K562 (cell line): ENCODE measurements around the gene ZNRD2. TPM values are rescaled to one million over a fixed set of nuclear protein-coding genes. Genes with fewer than 3 reads are reported as not detected.

Experiments
- FOXP1 ChIP-seq: sonication (generic); formaldehyde crosslinking; IDR thresholded peaks from 2 replicates; pipeline ENCODE4 v1.8.0; 2022; ENCODE audit warnings: mild to moderate bottlenecking, missing genetic modification reagents
- HNRNPK ChIP-seq: fragments of 200-400 bp; formaldehyde crosslinking; IDR thresholded peaks from one replicate; pipeline ENCODE4 v1.6.1; 2018; ENCODE audit warnings: mild to moderate bottlenecking, low read depth, low read length; ENCODE audit not compliant: poor library complexity, severe bottlenecking
- HNRNPL ChIP-seq: fragments of 200-400 bp; formaldehyde crosslinking; IDR thresholded peaks from 2 replicates; pipeline ENCODE4 v1.6.1; 2017; ENCODE audit warnings: low read depth, mild to moderate bottlenecking, low read length
- L3MBTL2 ChIP-seq: fragments of 450-650 bp; IDR thresholded peaks from 2 replicates; pipeline ENCODE4 v1.6.1; 2016; ENCODE audit warnings: mild to moderate bottlenecking, moderate library complexity
- MBD1 ChIP-seq: fragments of 250-450 bp; sonication (Bioruptor Pico); IDR thresholded peaks from 2 replicates; pipeline ENCODE4 v1.8.0; 2022; ENCODE audit warnings: inconsistent platforms
- MECOM ChIP-seq: fragments of 250-450 bp; sonication (Bioruptor Pico); IDR thresholded peaks from 2 replicates; pipeline ENCODE4 v1.8.0; 2022; ENCODE audit warnings: inconsistent platforms
- NCOR1 ChIP-seq: fragments of 450-650 bp; IDR thresholded peaks from 2 replicates; pipeline ENCODE4 v1.6.1; 2016; ENCODE audit warnings: mild to moderate bottlenecking, moderate library complexity
- PHF8 ChIP-seq: fragments of 200-600 bp; sonication (generic); IDR thresholded peaks from 2 replicates; pipeline ENCODE4 v1.6.1; 2012; ENCODE audit warnings: mixed run types, mild to moderate bottlenecking, inconsistent platforms, low read length, moderate library complexity, borderline replicate concordance
- TGIF2 ChIP-seq: sonication (generic); formaldehyde crosslinking; IDR thresholded peaks from 2 replicates; pipeline ENCODE4 v1.8.1; 2022; ENCODE audit warnings: mild to moderate bottlenecking, missing genetic modification reagents, moderate library complexity
- polyA plus RNA-seq, 8 experiments: library from polyadenylated mRNA; depleted of rRNA in 4 of 8; stranded (reverse) in 5 of 8; unstranded in 3 of 8; fragments of >200 nt; fragmentation: Nextera tagmentation in 2 of 8; fragmentation: Illumina TruSeq in 1 of 8; extraction: Ambion mirVana in 2 of 8; extraction: Trizol in 1 of 8; gene quantifications; 2 replicates each; pipeline versions ENCODE4 v1.2.1 to v1.2.3, GENCODE V29; 2011 to 2014; ENCODE audit warnings: inconsistent platforms in 1 of 8, missing spikeins in 1 of 8
- total RNA-seq, 7 experiments: library from RNA; depleted of rRNA in 6 of 7; stranded (reverse); fragments of >200 nt in 6 of 7; fragmentation: Illumina TruSeq in 2 of 7; extraction: Trizol in 2 of 7; gene quantifications; 2 replicates each; pipeline versions ENCODE4 v1.2.1 to v1.2.3, GENCODE V29; 2011 to 2021; ENCODE audit warnings: low replicate concordance in 1 of 7
- TF ChIP-seq, protein P1 (sequence below): fragments of 250-450 bp; sonication (Bioruptor Pico); IDR thresholded peaks from 2 replicates; pipeline ENCODE4 v1.5.0; 2020; ENCODE audit warnings: mild to moderate bottlenecking
- TF ChIP-seq, protein P2 (sequence below): fragments of 250-450 bp; sonication (Bioruptor Pico); IDR thresholded peaks from 2 replicates; pipeline ENCODE4 v1.5.0; 2021; ENCODE audit warnings: mild to moderate bottlenecking, moderate library complexity
- TF ChIP-seq, protein P3 (sequence below): sonication (generic); formaldehyde crosslinking; IDR thresholded peaks from 2 replicates; pipeline ENCODE4 v1.4.0; 2020; ENCODE audit warnings: mild to moderate bottlenecking, missing genetic modification reagents

Gene ZNRD2
- total and polyA plus RNA-seq, 9 of the 15 experiments (the other 6 are each of a cell fraction or from before 2014, with no cell fraction given) = 13.4 to 129 (median 60.4) TPM

- TF ChIP-seq MBD1 (no peak), HNRNPK (no peak), TGIF2 (CRISPR knock-in tag) (no peak), MECOM (no peak), L3MBTL2 (peak; percentile 96), FOXP1 (CRISPR knock-in tag) (0 out of 2 replicates have a peak, but pooled peaks have one; percentile 2), HNRNPL (no peak), NCOR1 (no peak), PHF8 (peak; percentile 70; the same call in 1 of the 2 replicates)
- TF ChIP-seq, protein P1, sequence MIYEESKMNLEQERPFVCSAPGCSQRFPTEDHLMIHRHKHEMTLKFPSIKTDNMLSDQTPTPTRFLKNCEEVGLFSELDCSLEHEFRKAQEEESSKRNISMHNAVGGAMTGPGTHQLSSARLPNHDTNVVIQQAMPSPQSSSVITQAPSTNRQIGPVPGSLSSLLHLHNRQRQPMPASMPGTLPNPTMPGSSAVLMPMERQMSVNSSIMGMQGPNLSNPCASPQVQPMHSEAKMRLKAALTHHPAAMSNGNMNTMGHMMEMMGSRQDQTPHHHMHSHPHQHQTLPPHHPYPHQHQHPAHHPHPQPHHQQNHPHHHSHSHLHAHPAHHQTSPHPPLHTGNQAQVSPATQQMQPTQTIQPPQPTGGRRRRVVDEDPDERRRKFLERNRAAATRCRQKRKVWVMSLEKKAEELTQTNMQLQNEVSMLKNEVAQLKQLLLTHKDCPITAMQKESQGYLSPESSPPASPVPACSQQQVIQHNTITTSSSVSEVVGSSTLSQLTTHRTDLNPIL (CRISPR knock-in tag) = no peak
- TF ChIP-seq, protein P2, sequence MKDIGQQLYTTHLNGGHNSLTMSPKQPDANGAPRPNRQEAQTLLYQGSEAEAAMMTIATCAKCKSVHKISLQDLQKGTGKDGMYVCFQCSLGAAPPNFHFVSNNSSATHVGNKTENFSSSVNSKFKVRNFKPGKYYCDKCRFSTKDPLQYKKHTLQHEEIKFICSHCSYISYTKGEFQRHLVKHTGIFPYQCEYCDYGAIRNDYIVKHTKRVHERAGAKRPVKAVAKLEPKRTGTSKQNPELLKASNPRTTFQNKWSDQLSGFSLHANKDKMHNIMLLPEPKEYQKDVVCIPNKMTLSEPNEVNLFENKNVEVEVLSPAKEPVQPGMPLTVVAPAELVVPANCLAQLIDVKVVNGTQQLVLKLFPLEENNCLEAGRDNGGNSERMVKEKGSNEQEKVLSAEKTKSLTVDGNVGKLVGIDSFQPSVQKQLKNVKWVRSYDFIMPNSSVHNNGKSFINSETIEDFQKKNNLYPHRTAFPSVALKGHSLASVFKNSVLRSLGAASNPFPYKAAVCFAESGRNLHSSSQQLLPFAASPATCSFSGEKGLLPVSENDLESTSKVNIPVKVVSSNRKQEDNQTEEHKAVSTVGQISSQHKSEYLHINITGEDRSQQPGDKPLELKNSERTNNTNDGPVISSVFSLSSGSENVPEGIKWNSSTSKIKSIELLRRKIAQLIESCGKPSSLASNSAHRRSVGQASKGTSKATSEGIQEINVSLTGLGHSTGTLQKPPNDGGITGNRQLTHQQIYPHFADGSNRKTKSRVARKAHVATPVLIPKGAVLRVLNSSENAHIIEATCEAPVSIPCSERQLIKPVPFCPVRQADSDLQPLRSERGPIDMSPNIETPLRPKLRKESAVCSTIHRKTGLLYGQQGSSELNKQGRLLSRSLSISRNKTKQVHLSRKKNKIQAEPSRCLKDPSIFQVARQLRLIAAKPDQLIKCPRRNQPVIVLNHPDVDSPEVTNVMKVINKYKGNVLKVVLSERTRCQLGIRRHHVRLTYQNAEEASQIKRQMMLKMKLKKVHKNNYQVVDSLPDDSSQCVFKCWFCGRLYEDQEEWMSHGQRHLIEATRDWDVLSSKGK (CRISPR knock-in tag) = no peak
- TF ChIP-seq, protein P3, sequence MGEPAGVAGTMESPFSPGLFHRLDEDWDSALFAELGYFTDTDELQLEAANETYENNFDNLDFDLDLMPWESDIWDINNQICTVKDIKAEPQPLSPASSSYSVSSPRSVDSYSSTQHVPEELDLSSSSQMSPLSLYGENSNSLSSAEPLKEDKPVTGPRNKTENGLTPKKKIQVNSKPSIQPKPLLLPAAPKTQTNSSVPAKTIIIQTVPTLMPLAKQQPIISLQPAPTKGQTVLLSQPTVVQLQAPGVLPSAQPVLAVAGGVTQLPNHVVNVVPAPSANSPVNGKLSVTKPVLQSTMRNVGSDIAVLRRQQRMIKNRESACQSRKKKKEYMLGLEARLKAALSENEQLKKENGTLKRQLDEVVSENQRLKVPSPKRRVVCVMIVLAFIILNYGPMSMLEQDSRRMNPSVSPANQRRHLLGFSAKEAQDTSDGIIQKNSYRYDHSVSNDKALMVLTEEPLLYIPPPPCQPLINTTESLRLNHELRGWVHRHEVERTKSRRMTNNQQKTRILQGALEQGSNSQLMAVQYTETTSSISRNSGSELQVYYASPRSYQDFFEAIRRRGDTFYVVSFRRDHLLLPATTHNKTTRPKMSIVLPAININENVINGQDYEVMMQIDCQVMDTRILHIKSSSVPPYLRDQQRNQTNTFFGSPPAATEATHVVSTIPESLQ (CRISPR knock-in tag) = peak; percentile 10; the same call in 1 of the 2 replicates
These were observed 909 bp upstream of the ZNRD2 start (continued) for GRCh38 chr11:65569164-65569972.
